ENCODE data around the gene ATP4B. TPM values are rescaled to one million over a fixed set of nuclear protein-coding genes. Genes with fewer than 3 reads are reported as not detected.

ATP4B gene
- total and polyA plus RNA-seq, 2 of the 8 experiments (the other 6 are each of a cell fraction or from before 2014, with no cell fraction given): 0.05 TPM; not detected in 1

GRCh38 chr13:113602291-113602988 is 55.6 kb downstream of the ATP4B start:
- Histone ChIP-seq H4K8ac (ENCODE audit: extremely low read depth, insufficient read depth, low read length) (no peak overlapping the region; the same call in none of the 2 replicates), H3K27ac (ENCODE audit: low read depth, low read length) (no peak overlapping the region), H3K56ac (replicated peaks; ENCODE audit: insufficient read length, low read depth, low read length) (no peak overlapping the region), H3K23ac (ENCODE audit: insufficient read length) (no peak overlapping the region), H2BK15ac (ENCODE audit: low read length) (no peak overlapping the region), H3K27me3 (replicated peaks in 1 of 4; ENCODE audit: control insufficient read depth in 3 of 4, extremely low read depth in 1 of 4, insufficient read depth in 3 of 4, low read length in 3 of 4) (no peaks in the 10 kb centered on the region), H3K18ac (ENCODE audit: extremely low read depth, low read length) (no peak overlapping the region), H3K4me3 (ENCODE audit: extremely low read depth in 1 of 4, insufficient read depth in 2 of 4, low read depth in 3 of 4, low read length in 4 of 4) (no peak overlapping the region), H3K14ac (ENCODE audit: insufficient read length) (no peak overlapping the region), H4K20me1 (replicated peaks in 1 of 2; ENCODE audit: control insufficient read depth in 1 of 2, insufficient read depth in 2 of 2, low read length in 2 of 2) (peaks cover 5 to 9% of the 10 kb centered on the region in 2 experiments), H3K79me2 (ENCODE audit: control insufficient read depth in 1 of 2, insufficient read depth in 2 of 2, low read length in 2 of 2) (peaks cover 6 to 93% of the 10 kb centered on the region in 2 experiments; a peak in 3 of 4 replicates), H3K79me1 (ENCODE audit: low read depth, low read length) (peaks cover 22% of the 10 kb centered on the region), H3K4ac (replicated peaks; ENCODE audit: insufficient read length, low read depth, low read length) (no peak overlapping the region), H4K91ac (replicated peaks; ENCODE audit: insufficient read length, low read length) (no peak overlapping the region), H2BK12ac (ENCODE audit: low read depth, low read length) (no peak overlapping the region), H2AFZ (ENCODE audit: low read length) (no peak overlapping the region), H2BK20ac (ENCODE audit: low read length) (no peak overlapping the region), H2BK5ac (ENCODE audit: low read depth, low read length) (no peak overlapping the region), H2BK120ac (replicated peaks; ENCODE audit: low read depth, low read length) (no peak overlapping the region), H3K23me2 (ENCODE audit: low read depth, low read length) (no peaks in the 10 kb centered on the region), H4K5ac (ENCODE audit: insufficient read length, low read depth, low read length) (no peak overlapping the region), H2AK5ac (ENCODE audit: low read depth, low read length) (no peak overlapping the region), H3K9ac (replicated peaks in 1 of 4; ENCODE audit: extremely low read depth in 1 of 4, low read depth in 3 of 4, low read length in 3 of 4) (no peak overlapping the region), H3K9me3 (ENCODE audit: insufficient read depth in 2 of 2, low read depth in 1 of 2, low read length in 1 of 2) (0 out of 4 replicates have a peak, but pooled peaks cover 0 to 3% of the 10 kb centered on the region in 2 experiments), H3K4me2 (ENCODE audit: insufficient read depth in 1 of 2, low read depth in 2 of 2, low read length in 2 of 2) (no peak overlapping the region), H3K4me1 (replicated peaks in 1 of 4; ENCODE audit: control insufficient read depth in 3 of 4, insufficient read depth in 4 of 4, low read length in 3 of 4) (peaks cover 0 to 6% (median 2%) of the 10 kb centered on the region in 4 experiments; a peak in 4 of 7 replicates), H3K36me3 (ENCODE audit: control insufficient read depth in 2 of 4, insufficient read depth in 4 of 4, low read length in 3 of 4) (peaks cover 0 to 15% (median 3%) of the 10 kb centered on the region in 4 experiments; a peak in 6 of 8 replicates)
- DNase-seq (ENCODE audit: low read depth in 1 of 2, low spot score in 2 of 2) (no peak), FAIRE-seq (no peak)
- POLR2A ChIA-PET (ENCODE audit: partially characterized antibody): interaction anchor here (1.2 to 1.5 kb wide), 2 partner anchors 9 kb away, joined by 6 read pairs; no protein-coding TSS in a partner anchor
- 82% methylated on average over 15 of the region's 15 CpGs; no CpG with 5 or more reads in 1 of the 2 experiments for WGBS, 2 experiments (ENCODE audit: extremely low coverage in 1 of 2, insufficient coverage in 1 of 2, insufficient read length in 1 of 2, insufficient replicate concordance in 2 of 2, low coverage in 1 of 2, low lambda C conversion rate in 2 of 2, missing lambda C conversion rate in 1 of 2)
- TF ChIP-seq ATF3 (IDR thresholded peaks at IDR 0.05; ENCODE audit: insufficient read depth, low read depth, low read length): no peak
- no peak for TF ChIP-seq ASH2L (IDR thresholded peaks at IDR 0.05; ENCODE audit: low read length)
- no peak for TF ChIP-seq EGR1 (IDR thresholded peaks at IDR 0.05; ENCODE audit: borderline replicate concordance, low read depth, low read length)
- TF ChIP-seq TAF7 (optimal IDR thresholded peaks at IDR 0.05; ENCODE audit: borderline replicate concordance, low read depth, low read length): no peak
- TF ChIP-seq POU5F1 (IDR thresholded peaks at IDR 0.05; ENCODE audit: low read depth, low read length): no peak
- no peak for TF ChIP-seq CHD2 (IDR thresholded peaks at IDR 0.05; ENCODE audit: low read length)
- TF ChIP-seq TCF12 (IDR thresholded peaks at IDR 0.05; ENCODE audit: low read depth, low read length): no peak
- CTCF ChIA-PET (ENCODE audit: partially characterized antibody): interaction anchor here (0.7 to 1.4 kb wide), 5 partner anchors 9 to 343 kb away, joined by 3 to 5 read pairs (median 4); no protein-coding TSS in a partner anchor

Measured in H1 (cell line).